ENCODE results near the gene MICAL2.

Gene MICAL2

DNA sequence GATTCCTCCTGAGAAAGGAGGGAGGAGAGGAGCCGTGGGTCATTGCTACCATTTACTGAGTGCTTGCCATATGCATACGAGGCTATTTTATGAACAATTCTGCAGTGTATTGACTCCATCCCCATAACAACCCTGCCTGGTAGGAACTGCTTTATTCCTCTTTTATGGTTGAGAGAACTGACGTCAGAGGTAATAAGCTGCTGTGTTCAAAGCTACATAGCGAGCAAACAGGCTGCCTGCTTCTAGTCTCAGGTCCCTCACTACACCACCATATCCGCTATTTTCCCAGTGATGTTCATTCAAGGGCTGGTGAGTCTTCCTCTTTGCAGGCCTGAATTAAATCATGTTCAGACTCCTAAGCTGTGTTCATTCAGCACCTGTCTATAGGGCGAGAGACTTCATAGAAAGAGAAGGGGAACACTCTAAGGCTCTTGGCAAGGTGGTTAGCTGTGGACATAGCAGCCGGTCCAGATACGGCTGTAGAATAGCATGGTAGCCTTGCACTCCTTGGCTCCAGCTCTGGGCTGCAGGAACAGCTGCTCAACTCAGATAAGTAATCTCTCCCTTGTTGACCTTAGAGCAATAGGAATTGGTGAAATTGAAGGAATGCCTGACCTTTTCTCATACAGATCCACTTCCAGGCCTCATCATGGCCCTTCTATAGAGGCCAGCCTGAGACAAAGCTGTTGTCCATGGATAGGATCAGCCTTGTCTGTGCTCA lies 82.6 kb downstream of the MICAL2 start:
- no peak for DNase-seq

GRCh38 chr11:12193515-12194336 lies 83.3 kb downstream of the MICAL2 start:
- no peak for DNase-seq

DNA sequence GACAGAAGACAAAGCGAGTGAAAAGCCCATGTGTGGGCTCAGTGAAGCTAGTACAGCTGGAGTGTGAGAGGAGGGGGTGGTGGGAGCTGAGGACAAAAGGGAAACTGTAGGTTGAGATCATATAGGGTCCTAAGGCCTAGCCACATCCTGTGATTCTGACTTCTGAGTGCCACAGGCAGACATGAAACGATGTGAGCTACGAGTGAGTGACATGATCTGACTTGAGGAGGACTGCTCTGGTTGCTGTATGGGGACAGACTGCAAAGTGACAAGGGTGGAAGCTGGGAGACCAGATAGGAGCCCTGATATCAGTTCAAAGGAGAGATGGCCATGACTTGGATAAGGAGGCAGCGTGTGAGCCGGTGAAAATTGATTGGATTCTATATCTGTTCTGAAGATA lies 85.4 kb downstream of the MICAL2 start:
- DNase-seq, result no peak

DNA sequence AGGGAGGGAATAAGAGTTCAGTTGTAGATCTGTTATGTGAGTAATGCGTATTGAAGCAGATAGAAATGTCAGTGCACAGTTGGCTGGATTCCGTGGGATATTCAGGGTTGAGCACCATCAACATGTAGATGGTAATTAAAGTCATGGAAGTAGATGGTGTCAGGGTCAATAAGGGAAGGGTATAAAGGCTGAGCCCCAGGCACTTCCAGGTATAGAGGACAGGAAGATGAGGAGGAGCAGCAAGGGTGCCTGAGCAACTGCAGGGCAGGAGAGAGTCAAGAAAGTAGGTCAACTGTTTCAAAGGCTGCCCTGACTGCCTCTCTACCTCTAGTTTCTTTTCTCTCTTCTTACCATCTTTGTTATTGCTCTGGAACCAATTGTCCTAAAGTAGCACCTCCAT lies 85.9 kb downstream of the MICAL2 start:
- no peak for DNase-seq

DNA sequence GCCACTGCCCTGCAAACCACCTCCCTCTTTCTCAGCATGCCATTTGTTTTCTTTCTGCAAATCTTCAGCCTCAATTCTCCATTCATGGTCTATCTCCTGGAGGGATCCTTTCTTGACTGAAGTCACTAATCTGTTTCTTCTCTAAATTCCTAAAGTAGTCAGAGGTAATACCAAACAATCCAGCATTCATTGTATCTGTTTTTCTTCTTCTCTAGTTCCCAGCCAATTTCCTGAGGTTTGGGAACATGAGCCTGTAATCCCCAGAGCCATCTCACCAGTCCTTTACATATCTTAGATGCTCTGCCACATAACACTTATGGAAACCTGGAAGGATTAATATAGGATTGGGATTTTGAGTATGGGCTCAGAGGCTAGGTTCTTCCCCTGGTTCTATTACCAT lies 86.5 kb downstream of the MICAL2 start:
- DNase-seq, result no peak

GRCh38 chr11:12198251-12199222 lies 88.1 kb downstream of the MICAL2 start:
- no peak for DNase-seq

- no peak for DNase-seq
These were observed 89.0 kb downstream of the MICAL2 start for GRCh38 chr11:12199231-12199948.

DNA sequence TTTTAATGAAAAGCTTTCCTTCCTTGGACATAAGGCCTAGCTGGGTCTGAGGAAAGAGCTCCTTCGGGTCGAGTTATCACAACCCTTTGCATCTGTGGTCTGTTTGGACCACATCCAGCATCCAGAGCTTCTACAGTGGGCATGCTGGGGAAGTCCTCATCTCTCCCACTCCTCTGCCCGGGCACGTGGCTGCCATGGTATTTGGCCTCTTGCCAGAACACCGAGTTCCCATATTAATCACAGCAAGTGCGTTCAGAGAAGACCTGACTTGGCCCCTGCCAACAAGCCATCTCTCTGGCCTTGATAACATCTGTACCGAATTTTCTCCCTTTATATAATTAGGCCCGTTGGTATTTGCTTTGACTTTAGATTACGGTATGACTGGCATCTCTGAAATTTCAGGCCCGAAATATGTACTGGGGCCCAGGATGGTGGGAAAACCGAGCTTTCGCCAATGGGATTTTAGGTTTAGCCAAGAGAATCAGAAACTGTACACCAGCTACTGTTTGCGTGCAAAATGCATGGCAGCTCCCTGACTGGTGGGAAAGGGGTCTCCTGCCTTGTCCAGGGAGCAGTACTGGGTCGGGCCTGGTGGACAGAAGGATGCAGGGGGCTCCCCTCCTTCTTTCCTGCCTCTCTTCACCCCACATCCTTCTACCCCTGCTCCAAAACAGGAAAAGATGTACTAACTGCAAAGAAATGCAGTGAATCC lies 90.0 kb downstream of the MICAL2 start:
- no peak for DNase-seq

DNA sequence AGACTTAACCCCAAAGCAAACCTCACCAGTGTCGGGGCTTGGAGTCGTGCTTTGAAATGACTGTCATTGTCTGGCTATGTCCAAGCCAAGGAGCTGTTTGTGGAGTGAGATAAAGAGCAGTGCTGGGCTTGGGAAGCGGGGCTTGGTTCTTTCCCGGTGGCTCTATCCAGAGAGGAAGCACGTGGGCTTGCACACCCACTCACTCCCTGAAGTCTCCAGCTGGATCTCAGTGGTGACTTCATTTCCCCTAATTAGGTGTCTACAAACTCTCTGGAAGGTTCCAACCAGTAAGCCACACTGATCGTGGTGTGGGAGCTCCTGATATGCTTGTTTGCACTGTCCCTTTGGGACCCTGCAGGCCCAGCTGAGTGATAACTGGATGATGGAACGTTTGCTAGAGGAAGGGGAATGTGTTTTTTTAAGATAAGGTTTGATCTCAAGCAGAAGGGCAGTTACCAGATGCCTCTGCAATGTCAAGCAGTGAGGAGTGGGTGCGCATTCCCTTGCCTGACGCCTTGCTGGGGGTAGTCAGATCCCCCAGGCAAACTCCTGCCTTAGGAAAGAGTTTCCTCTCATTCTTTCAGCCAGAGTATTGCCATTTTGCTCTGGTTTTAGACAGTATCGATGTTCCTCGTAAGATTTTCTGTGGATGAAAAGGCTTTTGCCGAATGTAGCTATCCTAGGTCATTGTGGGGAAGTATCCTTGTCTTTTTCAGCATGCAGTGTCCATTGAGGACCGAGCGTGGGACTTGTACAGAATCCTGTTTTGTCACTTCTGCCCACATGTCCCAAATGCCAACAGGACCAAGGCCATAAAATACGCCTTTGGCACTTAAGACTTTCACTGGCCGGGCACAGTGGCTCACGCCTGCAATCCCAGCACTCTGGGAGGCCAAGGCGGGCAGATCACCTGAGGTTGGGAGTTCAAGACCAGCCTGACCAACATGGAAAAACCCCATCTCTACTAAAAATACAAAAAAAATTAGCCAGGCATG lies 90.9 kb downstream of the MICAL2 start:
- DNase-seq, result no peak

DNA sequence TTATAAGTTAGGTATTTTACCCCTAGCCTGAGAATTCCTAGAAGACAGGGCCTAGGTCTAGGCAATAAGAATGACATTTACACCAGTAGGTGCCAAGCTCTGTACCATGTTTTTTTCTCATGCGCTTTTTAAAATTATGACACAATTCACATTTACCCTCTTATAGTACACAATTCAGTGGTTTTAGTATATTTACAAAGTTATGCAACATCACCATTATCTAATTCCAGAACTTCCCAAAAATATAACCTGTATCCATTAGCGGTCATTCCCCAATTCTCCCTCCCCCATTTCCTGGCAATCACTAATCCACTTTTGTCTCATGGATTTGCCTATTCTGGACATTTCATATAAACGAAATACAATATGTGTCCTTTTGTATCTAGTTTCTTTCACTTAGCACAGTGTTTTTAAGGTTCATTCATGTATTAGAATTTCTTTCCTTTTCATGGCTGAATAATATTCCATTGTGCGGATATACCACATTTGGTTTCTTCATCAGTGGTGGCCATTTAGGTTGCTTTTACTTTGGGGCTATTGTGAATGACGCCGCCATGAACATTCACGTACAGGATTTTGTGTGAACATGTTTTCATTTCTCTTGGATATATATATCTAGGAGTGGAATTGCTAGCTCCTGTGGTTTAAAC lies 92.4 kb downstream of the MICAL2 start:
- DNase-seq, result no peak

GRCh38 chr11:12204506-12204905 lies 94.1 kb downstream of the MICAL2 start:
- no peak for DNase-seq

GRCh38 chr11:12205330-12205729 lies 94.9 kb downstream of the MICAL2 start:
- DNase-seq, result no peak

GRCh38 chr11:12206529-12206928 lies 96.1 kb downstream of the MICAL2 start:
- DNase-seq, result no peak

DNA sequence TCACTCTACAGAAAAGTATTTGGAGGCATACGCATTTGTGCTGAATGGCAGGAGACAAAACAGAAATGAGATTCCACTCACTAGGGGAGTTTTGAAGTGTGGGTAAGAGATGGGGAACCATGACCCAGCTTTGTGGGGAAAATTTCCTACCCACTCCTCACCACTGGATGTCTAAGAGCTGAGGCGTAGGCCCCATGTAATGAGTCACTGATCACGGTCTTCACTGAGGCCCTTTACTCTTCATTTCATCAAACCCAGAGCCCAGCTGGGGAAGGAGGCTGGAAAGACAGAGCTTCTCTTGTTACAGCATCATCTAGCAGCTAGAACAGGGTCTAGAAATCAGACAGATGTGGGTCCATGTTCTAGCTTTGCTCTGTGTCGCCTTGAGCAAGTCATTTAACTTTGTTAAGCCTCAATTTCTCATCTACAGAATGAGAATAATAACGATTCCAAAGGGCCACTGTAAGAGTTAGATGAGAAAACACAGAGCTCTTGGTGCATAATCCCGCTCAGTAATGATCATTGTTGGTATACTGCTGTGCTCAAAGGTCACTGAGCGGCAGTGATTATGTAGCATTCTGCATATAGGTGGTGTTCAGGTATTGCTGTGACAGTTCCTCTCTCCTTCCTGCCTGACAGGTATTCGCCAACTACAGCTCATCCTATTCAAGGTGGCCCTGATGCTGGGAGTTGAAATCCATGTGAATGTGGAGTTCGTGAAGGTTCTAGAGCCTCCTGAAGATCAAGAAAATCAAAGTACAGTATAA lies 97.2 kb downstream of the MICAL2 start:
- no peak for DNase-seq

- no peak for DNase-seq
These were observed 98.7 kb downstream of the MICAL2 start for GRCh38 chr11:12209096-12209495.

DNA sequence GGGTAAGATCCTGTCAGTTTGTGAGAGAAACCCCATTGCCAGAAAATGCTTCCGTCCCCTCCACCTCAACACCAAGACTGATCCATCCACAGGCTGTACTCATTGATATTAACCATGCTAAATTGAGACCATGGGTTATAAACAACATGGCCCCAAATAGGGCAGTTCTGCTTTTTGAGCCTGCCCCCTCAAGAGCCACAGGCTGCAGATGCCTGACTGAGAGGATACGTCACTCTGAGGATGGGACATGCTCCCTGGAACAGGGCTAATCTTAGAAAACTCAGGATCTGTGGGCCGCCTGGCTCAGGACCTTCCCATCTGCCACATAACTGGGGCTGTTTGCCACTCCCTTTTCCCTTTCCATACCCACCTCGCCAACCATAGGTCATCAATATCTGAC lies 99.8 kb downstream of the MICAL2 start:
- no peak for DNase-seq

DNA sequence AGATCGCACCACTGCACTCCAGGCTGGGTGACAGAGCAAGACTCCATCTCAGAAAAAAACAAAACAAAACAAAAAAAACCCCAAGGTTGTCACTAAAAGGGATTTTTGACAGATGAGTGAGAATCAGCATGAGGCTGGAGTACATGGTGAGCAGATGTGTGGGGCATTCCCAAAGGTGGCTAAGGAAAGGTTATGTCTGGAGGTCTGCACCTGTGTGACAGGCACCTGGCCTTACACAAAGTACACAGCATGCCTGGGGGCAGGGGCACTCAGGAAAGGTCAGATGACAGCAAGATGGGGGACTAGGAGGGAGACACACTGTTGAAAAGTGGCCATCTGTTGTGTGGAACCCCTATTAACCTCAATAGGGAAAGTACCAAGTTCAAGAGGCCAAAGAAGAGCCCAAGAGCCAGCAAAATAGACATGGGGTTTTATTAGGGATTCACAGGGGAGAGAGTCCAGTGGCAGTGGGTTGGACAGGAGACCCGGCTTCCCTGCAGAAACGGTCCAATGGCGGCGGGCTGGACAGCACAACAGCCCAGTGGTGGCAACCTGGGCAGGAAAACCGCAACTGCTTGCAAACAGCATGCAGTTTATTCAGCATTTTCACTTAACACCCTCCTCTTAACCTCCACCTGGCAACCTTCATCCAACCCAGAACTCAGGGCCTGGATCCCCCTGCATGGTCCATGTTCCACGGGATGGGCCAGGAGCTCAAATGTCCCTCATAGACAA lies 101.1 kb downstream of the MICAL2 start:
- DNase-seq, result no peak

- DNase-seq, result no peak
These were observed 101.9 kb downstream of the MICAL2 start for GRCh38 chr11:12212174-12212820.

Measured in activated CD4-positive, alpha-beta T cell treated with anti-CD3 and anti-CD28 coated beads for 1 hour (primary cell).